Fibroblast of peridontal ligament (primary cell): Measurements from ENCODE around the gene IPCEF1.

Experiments used
- DNase-seq: peaks from one replicate; pipeline ENCODE4 v3.0.0-alpha.2; 2010; ENCODE audit errors: extremely low read depth

Gene IPCEF1

GRCh38 chr6:154165478-154165877, 191.1 kb downstream of the IPCEF1 start:
- no peak for DNase-seq

- peak; percentile 84 for DNase-seq
These were observed 192.2 kb downstream of the IPCEF1 start for GRCh38 chr6:154164397-154164796.

- no peak for DNase-seq
These were observed 194.9 kb downstream of the IPCEF1 start for GRCh38 chr6:154161689-154162088.

GRCh38 chr6:154159126-154159525, 197.5 kb downstream of the IPCEF1 start:
- no peak for DNase-seq

GRCh38 chr6:154157706-154158105, 198.9 kb downstream of the IPCEF1 start:
- no peak for DNase-seq

GRCh38 chr6:154157082-154157481, 199.5 kb downstream of the IPCEF1 start:
- DNase-seq = no peak

GRCh38 chr6:154156135-154156896, 200.3 kb downstream of the IPCEF1 start:
- peak; percentile 71 for DNase-seq

- peak; percentile 93 for DNase-seq
These were observed 202.1 kb downstream of the IPCEF1 start for GRCh38 chr6:154154389-154154967.

GRCh38 chr6:154143753-154144152, 212.8 kb downstream of the IPCEF1 start:
- no peak for DNase-seq

GRCh38 chr6:154140743-154141142, 215.9 kb downstream of the IPCEF1 start:
- no peak for DNase-seq

GRCh38 chr6:154139892-154140291, 216.7 kb downstream of the IPCEF1 start:
- DNase-seq = no peak

- DNase-seq = no peak
These were observed 217.8 kb downstream of the IPCEF1 start for GRCh38 chr6:154138793-154139192.

GRCh38 chr6:154134471-154135147, 222.0 kb downstream of the IPCEF1 start:
- no peak for DNase-seq

GRCh38 chr6:154127657-154128056, 228.9 kb downstream of the IPCEF1 start:
- DNase-seq = no peak

- no peak for DNase-seq
These were observed 231.2 kb downstream of the IPCEF1 start for GRCh38 chr6:154125421-154125820.

GRCh38 chr6:154123155-154123956, 233.2 kb downstream of the IPCEF1 start:
- DNase-seq = peak; percentile 4

- peak; percentile 65 for DNase-seq
These were observed 234.2 kb downstream of the IPCEF1 start for GRCh38 chr6:154122195-154122925.

GRCh38 chr6:154117485-154117884, 239.1 kb downstream of the IPCEF1 start:
- DNase-seq = no peak

- no peak for DNase-seq
These were observed 243.2 kb downstream of the IPCEF1 start for GRCh38 chr6:154113392-154113791.

- no peak for DNase-seq
These were observed 244.3 kb downstream of the IPCEF1 start for GRCh38 chr6:154112181-154112809.

- DNase-seq = no peak
These were observed 245.6 kb downstream of the IPCEF1 start for GRCh38 chr6:154111025-154111424.
